HEK293 (cell line): ENCODE measurements around the gene UBALD1.

Experiments used
- BCL11B ChIP-seq: fragments of 450-650 bp; formaldehyde crosslinking; IDR thresholded peaks from 2 replicates; pipeline ENCODE4 v1.5.1; 2016; ENCODE audit warnings: low read depth, missing biosample characterization, missing genetic modification characterization
- EGR2 ChIP-seq: fragments of 450-650 bp; formaldehyde crosslinking; IDR thresholded peaks from 2 replicates; pipeline ENCODE4 v1.5.1; 2016; ENCODE audit warnings: low read depth, missing biosample characterization, missing genetic modification characterization
- ELK4 ChIP-seq: IDR thresholded peaks from 2 replicates; pipeline ENCODE4 v1.6.1; 2011; ENCODE audit warnings: mild to moderate bottlenecking, low read depth, low read length, borderline replicate concordance
- HOXC10 ChIP-seq: sonication (generic); formaldehyde crosslinking; IDR thresholded peaks from 2 replicates; pipeline ENCODE4 v1.8.1; 2023; ENCODE audit warnings: mild to moderate bottlenecking, missing genetic modification reagents
- KLF16 ChIP-seq: fragments of 450-650 bp; formaldehyde crosslinking; IDR thresholded peaks from 2 replicates; pipeline ENCODE4 v1.5.1; 2017; ENCODE audit warnings: missing biosample characterization, missing genetic modification characterization
- KLF7 ChIP-seq: fragments of 450-650 bp; formaldehyde crosslinking; IDR thresholded peaks from 2 replicates; pipeline ENCODE4 v1.5.1; 2016; ENCODE audit warnings: missing biosample characterization, missing genetic modification characterization, borderline replicate concordance
- SP3 ChIP-seq: fragments of 450-650 bp; formaldehyde crosslinking; IDR thresholded peaks from 2 replicates; pipeline ENCODE4 v1.5.1; 2016; ENCODE audit warnings: missing biosample characterization, missing genetic modification characterization
- ZBTB1 ChIP-seq: fragments of 450-650 bp; formaldehyde crosslinking; IDR thresholded peaks from 2 replicates; pipeline ENCODE4 v1.5.1; 2016; ENCODE audit warnings: missing biosample characterization, missing genetic modification characterization
- ZBTB10 ChIP-seq: fragments of 450-650 bp; formaldehyde crosslinking; IDR thresholded peaks from 2 replicates; pipeline ENCODE4 v1.5.1; 2016; ENCODE audit warnings: missing biosample characterization, missing genetic modification characterization
- ZBTB26 ChIP-seq: fragments of 450-650 bp; formaldehyde crosslinking; optimal IDR thresholded peaks from 2 replicates; pipeline ENCODE3; 2016; ENCODE audit warnings: missing biosample characterization, mild to moderate bottlenecking, missing genetic modification characterization
- ZBTB48 ChIP-seq: fragments of 450-650 bp; formaldehyde crosslinking; IDR thresholded peaks from 2 replicates; pipeline ENCODE4 v1.5.1; 2016; ENCODE audit warnings: missing biosample characterization, missing genetic modification characterization
- ZFP41 ChIP-seq: fragments of 450-650 bp; formaldehyde crosslinking; IDR thresholded peaks from 2 replicates; pipeline ENCODE4 v1.5.1; 2016; ENCODE audit warnings: missing biosample characterization, missing genetic modification characterization, borderline replicate concordance
- ZNF112 ChIP-seq: fragments of 450-650 bp; formaldehyde crosslinking; IDR thresholded peaks from 2 replicates; pipeline ENCODE4 v1.5.0; 2017; ENCODE audit warnings: missing biosample characterization, missing genetic modification characterization
- ZNF140 ChIP-seq: fragments of 450-650 bp; formaldehyde crosslinking; IDR thresholded peaks from 2 replicates; pipeline ENCODE4 v1.5.1; 2016; ENCODE audit warnings: missing biosample characterization, missing genetic modification characterization
- ZNF248 ChIP-seq: fragments of 450-650 bp; formaldehyde crosslinking; IDR thresholded peaks from 2 replicates; pipeline ENCODE4 v1.5.1; 2017; ENCODE audit warnings: missing biosample characterization, missing genetic modification characterization
- ZNF335 ChIP-seq: fragments of 450-650 bp; formaldehyde crosslinking; conservative IDR thresholded peaks from 2 replicates; pipeline ENCODE4 v1.5.1; 2016; ENCODE audit warnings: missing biosample characterization, missing genetic modification characterization
- ZNF341 ChIP-seq: fragments of 450-650 bp; formaldehyde crosslinking; IDR thresholded peaks from 2 replicates; pipeline ENCODE4; 2016; ENCODE audit warnings: low read depth, missing biosample characterization, missing genetic modification characterization
- ZNF362 ChIP-seq: fragments of 450-650 bp; formaldehyde crosslinking; IDR thresholded peaks from 2 replicates; pipeline ENCODE4 v1.5.1; 2016; ENCODE audit warnings: missing biosample characterization, missing genetic modification characterization
- ZNF37A ChIP-seq: fragments of 450-650 bp; IDR thresholded peaks from 2 replicates; pipeline ENCODE4 v1.5.1; 2018; ENCODE audit warnings: missing biosample characterization, missing genetic modification characterization
- ZNF404 ChIP-seq: fragments of 450-650 bp; formaldehyde crosslinking; IDR thresholded peaks from 2 replicates; pipeline ENCODE4 v1.5.1; 2017; ENCODE audit warnings: missing biosample characterization, missing genetic modification characterization
- ZNF416 ChIP-seq: fragments of 450-650 bp; formaldehyde crosslinking; IDR thresholded peaks from 2 replicates; pipeline ENCODE4 v1.5.1; 2016; ENCODE audit warnings: missing biosample characterization, missing genetic modification characterization
- ZNF423 ChIP-seq: fragments of 450-650 bp; formaldehyde crosslinking; IDR thresholded peaks from 2 replicates; pipeline ENCODE4 v1.5.1; 2016; ENCODE audit warnings: missing biosample characterization, missing genetic modification characterization
- ZNF518A ChIP-seq: fragments of 450-650 bp; formaldehyde crosslinking; conservative IDR thresholded peaks from 2 replicates; pipeline ENCODE4 v1.5.1; 2016; ENCODE audit warnings: low read depth, missing biosample characterization, missing genetic modification characterization
- ZNF555 ChIP-seq: fragments of 450-650 bp; formaldehyde crosslinking; conservative IDR thresholded peaks from 2 replicates; pipeline ENCODE4 v1.5.1; 2017; ENCODE audit warnings: missing biosample characterization, mild to moderate bottlenecking, missing genetic modification characterization, inconsistent platforms
- ZNF561 ChIP-seq: fragments of 450-650 bp; IDR thresholded peaks from 2 replicates; pipeline ENCODE4 v1.5.1; 2018; ENCODE audit warnings: missing biosample characterization, missing genetic modification characterization, borderline replicate concordance
- ZNF600 ChIP-seq: fragments of 450-650 bp; formaldehyde crosslinking; IDR thresholded peaks from 2 replicates; pipeline ENCODE4 v1.5.1; 2016; ENCODE audit warnings: missing biosample characterization, missing genetic modification characterization
- ZNF830 ChIP-seq: fragments of 450-650 bp; IDR thresholded peaks from 2 replicates; pipeline ENCODE4 v1.5.0; 2018; ENCODE audit warnings: missing biosample characterization, missing genetic modification characterization, low read depth, mild to moderate bottlenecking, moderate library complexity
- ZSCAN30 ChIP-seq: fragments of 450-650 bp; IDR thresholded peaks from 2 replicates; pipeline ENCODE4 v1.5.1; 2018; ENCODE audit warnings: missing biosample characterization, mild to moderate bottlenecking, missing genetic modification characterization, moderate library complexity

The UBALD1 gene

GRCh38 chr16:4614571-4615383 lies at the start of gene UBALD1 (continued):
- TF ChIP-seq ZNF830 (tag by site-specific recombination) (no peak), ELK4 (no peak), EGR2 (tag by site-specific recombination) (peak; percentile 34; the same call in 1 of the 2 replicates), KLF16 (tag by site-specific recombination) (0 out of 2 replicates have a peak, but pooled peaks have one; percentile 17), KLF7 (tag by site-specific recombination) (peak; percentile 43; the same call in 1 of the 2 replicates), ZNF416 (tag by site-specific recombination) (no peak), ZNF112 (tag by site-specific recombination) (no peak), ZNF555 (tag by site-specific recombination) (no peak), ZBTB48 (tag by site-specific recombination) (peak; percentile 52), ZFP41 (tag by site-specific recombination) (no peak), HOXC10 (CRISPR knock-in tag) (no peak), SP3 (tag by site-specific recombination) (peak; percentile 81), ZNF423 (tag by site-specific recombination) (peak; percentile 99), ZNF37A (tag by site-specific recombination) (no peak), ZNF248 (tag by site-specific recombination) (no peak), ZSCAN30 (tag by site-specific recombination) (no peak; the same call in none of the 2 replicates), ZBTB10 (tag by site-specific recombination) (peak; percentile 99), ZNF404 (no peak), ZNF600 (tag by site-specific recombination) (peak; percentile 84), ZNF362 (no peak), ZNF140 (tag by site-specific recombination) (no peak), ZNF341 (tag by site-specific recombination) (no peak), ZNF518A (tag by site-specific recombination) (no peak), ZNF561 (tag by site-specific recombination) (peak; percentile 72; the same call in 1 of the 2 replicates), ZBTB26 (tag by site-specific recombination) (peak; percentile 86), BCL11B (tag by site-specific recombination) (peak; percentile 22; the same call in 1 of the 2 replicates), ZNF335 (peak; percentile 99), ZBTB1 (peak; percentile 35; the same call in 1 of the 2 replicates)
